DMS153 (cell line): Measurements from ENCODE around the gene AFG1L.
A peak's percentile ranks its signal among the peaks of the same experiment; 100 is the strongest.
"Not testable (repeated sequence)": the region's sequence is repeated elsewhere in the genome, so short reads cannot be mapped to it uniquely, and the experiment has no call there.

ENCODE experiments used
- DNase-seq: peaks from one replicate; lab custom pipeline; 2025; lab: John Stamatoyannopoulos, UW

AFG1L gene

GRCh38 chr6:108294727-108295625 is at the start of gene AFG1L:
Gene AFG1L, plus strand, starts transcription at chr6:108295054. Its CDS starts 26 bp downstream, at chr6:108295080.
- peak; percentile 60 for DNase-seq

- DNase-seq: not testable (repeated sequence)
These were observed 49.8 kb upstream of the AFG1L start for GRCh38 chr6:108245095-108245494.

- DNase-seq: no peak
These were observed 46.8 kb upstream of the AFG1L start for GRCh38 chr6:108247965-108248536.

DNA sequence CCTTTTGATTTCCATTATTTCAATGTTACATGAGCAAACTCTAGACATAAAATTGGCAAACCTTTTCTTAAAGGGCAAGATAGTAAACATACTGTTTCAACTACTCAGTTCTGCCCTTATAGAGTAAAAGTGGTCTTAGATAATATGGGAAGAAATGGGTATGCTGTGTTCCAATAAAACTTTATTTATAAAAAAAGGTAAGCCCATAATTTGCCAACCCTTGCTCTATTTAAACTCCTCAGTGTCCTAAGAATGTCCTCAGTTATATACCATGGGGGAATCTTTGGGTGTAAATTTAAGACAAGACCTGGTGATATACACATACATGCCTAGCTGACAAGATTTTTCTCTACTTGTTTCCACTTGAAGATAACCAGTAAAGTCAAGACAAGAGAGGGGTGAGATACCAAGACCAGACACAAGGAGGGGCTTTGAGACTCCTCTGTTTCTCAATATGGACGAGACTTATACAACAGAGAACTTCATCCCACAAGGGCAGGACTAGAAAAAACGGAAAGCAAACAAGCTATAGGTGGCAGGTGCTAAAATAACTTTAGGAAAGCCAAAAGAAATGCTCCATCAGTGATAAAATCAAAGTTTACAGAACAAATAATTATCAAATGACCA is 44.5 kb upstream of the AFG1L start:
- no peak for DNase-seq

GRCh38 chr6:108251252-108251651 is 43.6 kb upstream of the AFG1L start:
- DNase-seq: no peak

DNA sequence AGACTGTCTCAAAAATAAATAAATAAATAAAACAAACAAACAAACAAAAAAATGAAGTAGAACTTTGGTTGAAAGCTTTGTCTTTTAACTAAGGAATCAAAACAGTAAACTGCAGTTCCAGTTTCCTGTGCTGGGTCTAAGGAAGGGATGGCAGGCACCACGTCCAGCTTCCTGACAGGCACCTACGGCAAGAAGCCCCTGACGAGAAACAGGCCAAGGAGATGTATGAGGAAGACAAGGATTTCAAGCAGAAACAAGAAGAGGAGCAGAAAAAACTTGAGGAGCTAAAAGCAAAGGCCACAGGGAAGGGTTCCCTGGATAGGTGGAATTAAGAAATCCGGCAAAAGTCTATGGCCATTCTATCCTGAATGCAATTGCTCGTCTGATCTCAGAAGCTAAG is 42.8 kb upstream of the AFG1L start:
- DNase-seq: no peak

DNA sequence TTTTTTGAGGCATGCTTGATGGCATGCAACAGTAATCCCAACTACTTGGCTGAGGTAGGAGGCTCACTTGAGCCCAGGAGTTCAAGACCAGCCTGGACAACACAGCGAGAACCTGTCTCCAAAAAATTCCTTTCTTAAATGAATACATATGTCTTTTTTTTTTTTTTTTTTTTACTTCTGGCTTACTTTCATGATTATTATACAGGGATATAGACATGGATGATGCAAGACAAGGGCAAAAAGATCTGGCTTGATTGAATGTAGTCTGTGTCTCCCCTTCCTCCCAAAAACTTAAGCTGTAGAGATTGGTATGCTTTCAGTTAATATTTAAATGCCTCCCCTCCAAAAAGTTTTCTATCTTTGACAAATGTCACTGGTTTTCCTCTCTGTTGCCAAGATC is 41.6 kb upstream of the AFG1L start:
- DNase-seq: no peak

DNA sequence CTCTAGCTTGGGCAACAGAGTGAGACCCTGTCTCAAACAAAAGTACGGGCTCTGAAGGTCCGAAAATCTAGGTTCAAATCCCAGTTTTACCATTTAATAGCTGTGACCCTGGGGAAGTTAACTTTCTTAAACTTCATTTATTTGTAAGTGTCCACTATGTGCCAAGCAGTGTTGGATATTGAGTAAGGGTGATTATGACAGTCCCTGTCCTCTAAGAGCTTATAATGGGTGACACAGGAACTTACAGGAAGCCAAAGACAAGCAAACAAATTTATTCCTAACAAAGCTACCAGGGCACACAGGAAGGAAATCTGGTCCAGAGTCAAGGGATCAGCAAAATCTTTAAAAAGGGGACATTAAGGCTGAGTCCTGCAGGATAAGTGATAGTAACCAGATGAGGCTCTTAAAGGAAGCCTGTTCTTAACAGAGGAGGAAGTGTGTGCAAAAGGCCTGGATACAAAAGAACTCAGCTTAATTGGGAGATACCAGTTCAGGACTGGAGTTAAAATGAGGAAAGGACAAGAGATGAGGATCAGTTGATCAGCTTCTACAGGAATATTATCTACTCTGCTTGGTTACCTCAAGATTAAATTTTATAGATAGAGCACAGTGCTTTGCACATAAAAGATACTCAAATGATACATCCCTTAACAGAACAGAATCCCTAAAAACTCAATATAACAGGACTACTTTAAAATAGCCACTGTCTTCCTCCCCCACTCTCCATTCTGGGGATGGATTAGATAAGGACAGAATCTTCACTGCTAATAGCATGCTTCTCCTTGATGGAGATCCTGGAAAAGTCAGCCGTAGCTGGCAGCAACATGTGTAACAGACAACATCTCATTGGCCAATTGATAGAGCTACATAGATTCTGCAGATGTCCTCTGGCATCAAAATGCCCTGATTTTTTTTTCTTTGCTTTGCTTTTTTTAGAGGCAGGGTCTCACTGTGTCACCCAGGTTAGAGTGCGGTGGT is 40.1 kb upstream of the AFG1L start:
- DNase-seq: no peak

DNA sequence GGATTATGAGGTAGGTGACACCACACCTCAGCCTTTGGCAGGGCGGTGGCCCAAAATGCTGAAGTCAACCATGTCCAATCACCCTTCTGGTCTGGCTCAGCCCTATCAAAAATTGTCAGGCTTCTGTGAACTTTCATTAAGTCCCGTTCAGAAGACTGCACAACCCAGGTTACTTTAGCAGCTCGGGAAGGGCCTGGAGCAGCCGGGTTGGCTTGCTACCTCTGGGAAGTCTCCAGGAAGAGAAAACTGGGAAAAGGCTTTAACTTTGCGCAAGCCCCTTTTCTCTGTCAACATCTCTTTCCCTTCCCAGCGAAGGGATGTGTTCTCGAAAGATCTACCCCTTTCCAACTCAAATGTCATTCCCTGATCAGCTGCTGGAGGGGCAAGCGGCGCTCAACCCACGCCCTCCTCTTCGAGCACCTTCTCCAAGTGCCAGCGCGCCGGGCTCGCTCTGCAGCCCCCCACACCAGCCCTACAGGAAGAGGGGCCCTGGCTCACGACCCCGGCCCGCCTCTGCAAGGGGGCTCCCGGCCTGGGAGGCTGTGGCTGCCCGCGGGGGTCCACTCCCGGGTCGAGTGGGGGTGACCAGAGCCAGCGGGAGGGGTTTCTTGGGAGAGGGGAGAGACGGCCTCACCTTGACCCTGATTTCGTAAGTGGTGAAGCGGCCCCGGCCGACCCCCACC is 34.6 kb upstream of the AFG1L start:
- no peak for DNase-seq

GRCh38 chr6:108260809-108261569 is 33.9 kb upstream of the AFG1L start, which contains the start of gene SNX3:
Gene SNX3, minus strand, starts transcription at chr6:108261040. Its CDS starts 119 bp downstream, at chr6:108260921.
- peak; percentile 92 for DNase-seq

DNA sequence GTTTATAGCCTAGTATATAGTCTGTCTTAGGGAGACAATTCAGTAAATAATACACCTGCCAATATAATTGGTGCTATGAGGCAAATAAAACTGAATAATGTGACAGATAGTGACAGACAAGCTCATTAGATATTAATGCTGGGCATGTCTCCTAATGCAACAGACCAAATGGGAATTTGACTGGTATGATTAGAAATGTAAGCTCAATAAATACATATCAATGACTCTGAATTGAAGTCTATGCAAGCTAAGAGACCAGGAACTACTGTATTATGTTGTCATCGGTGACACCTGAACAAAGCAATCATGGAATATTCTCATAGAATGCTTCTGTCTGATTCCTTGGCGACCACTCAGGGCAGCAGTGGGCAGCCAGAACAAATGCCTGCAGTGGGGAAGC is 31.5 kb upstream of the AFG1L start:
- DNase-seq: no peak

DNA sequence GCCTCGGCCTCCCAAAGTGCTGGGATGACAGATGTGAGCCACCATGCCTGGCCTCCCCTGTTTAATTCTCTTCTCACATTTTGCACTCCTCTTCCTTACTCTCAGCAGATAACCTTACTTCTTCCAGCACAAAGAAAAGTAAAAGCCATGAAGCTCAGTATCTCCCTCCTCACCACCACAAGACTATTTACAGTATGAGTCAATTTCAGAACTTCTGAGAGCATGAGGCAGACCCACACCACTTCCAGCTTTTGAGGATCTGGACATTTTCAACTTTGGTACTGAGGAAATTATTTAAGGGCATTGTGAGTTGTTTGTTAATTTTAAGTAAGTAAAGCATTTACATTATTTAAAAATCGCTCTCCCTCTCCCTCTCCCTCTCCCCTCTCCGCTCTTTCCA is 26.0 kb upstream of the AFG1L start:
- DNase-seq: no peak

DNA sequence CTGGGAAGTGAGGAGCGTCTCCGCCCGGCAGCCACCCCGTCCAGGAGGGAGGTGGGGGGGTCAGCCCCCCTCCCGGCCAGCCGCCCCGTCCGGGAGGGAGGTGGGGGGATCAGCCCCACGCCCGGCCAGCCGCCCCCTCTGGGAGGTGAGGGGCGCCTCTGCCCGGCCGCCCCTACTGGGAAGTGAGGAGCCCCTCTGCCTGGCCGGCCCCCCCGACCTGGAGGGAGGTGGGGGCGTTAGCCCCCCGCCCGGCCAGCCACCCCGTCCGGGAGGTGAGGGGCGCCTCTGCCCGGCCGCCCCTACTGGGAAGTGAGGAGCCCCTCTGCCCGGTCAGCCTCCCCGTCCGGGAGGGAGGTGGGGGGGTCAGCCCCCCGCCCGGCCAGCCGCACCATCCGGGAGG is 24.9 kb upstream of the AFG1L start:
- DNase-seq: not testable (repeated sequence)

- no peak for DNase-seq
These were observed 20.3 kb upstream of the AFG1L start for GRCh38 chr6:108274546-108274945.

- no peak for DNase-seq
These were observed 18.9 kb upstream of the AFG1L start for GRCh38 chr6:108275976-108276375.

GRCh38 chr6:108277295-108277694 is 17.6 kb upstream of the AFG1L start:
- DNase-seq: no peak

GRCh38 chr6:108277831-108278230 is 17.0 kb upstream of the AFG1L start:
- DNase-seq: no peak

- DNase-seq: no peak
These were observed 9.5 kb upstream of the AFG1L start for GRCh38 chr6:108285381-108285780.

DNA sequence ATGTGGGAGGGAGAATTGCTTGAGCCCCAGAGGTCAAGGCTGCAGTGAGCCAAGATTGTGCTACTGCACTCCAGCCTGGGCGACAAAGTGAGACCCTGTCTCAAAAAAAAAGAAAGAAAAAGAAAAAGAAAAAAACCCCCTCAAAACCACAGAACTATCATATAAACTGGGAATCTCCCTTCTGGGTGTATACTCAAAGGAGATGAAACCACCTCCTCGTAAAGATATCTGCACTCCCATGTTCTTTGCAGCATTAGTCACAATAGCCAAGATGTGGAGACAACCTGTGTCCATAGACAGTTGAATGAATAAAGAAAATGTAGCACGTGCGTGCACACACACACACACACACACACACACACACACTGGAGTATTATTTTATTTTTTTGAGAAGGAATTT is 8.5 kb upstream of the AFG1L start:
- no peak for DNase-seq

DNA sequence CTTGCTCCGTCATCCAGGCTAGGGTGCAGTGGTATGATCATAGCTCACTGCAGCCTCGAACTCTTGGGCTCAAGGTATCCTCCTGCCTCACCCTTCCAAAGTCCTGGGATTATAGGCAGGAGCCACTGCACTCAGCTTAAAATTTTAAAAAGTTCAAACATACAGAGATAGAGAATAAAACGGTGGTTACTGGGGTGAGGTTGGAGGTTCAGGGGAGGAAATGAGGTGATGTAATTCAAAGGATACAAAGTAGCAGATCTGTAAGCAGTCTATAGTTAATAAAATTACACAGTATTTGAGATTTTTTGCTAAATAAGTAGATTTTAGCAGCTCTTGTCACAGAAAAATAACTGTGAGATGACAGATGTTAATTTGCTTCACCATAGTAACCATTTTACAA is 7.5 kb upstream of the AFG1L start:
- no peak for DNase-seq
